Neural crest cell (in vitro differentiated cells): ENCODE results near the gene HAUS1. TPM values are rescaled to one million over a fixed set of nuclear protein-coding genes. Genes with fewer than 3 reads are reported as not detected.

Experiments
- DNase-seq: peaks from one replicate; pipeline ENCODE4 v3.0.0; 2021; ENCODE audit warnings: low read depth, mixed read lengths, low spot score
- H3K27ac Mint-ChIP-seq: one replicate; pipeline ENCODE4 v1.8.0; 2021; ENCODE audit warnings: mild to moderate bottlenecking, mixed read lengths; ENCODE audit not compliant: unreplicated experiment
- H3K27me3 Mint-ChIP-seq: 2 replicates; pipeline ENCODE4 v1.8.0; 2021; ENCODE audit warnings: low read depth, mild to moderate bottlenecking, mixed read lengths
- H3K36me3 Mint-ChIP-seq: 2 replicates; pipeline ENCODE4 v1.8.0; 2021; ENCODE audit warnings: low read depth, mild to moderate bottlenecking, mixed read lengths
- H3K4me1 Mint-ChIP-seq: 2 replicates; pipeline ENCODE4 v1.8.0; 2021; ENCODE audit warnings: mixed read lengths
- H3K4me3 Mint-ChIP-seq: one replicate; pipeline ENCODE4 v1.8.0; 2021; ENCODE audit warnings: mild to moderate bottlenecking, mixed read lengths
- H3K9me3 Mint-ChIP-seq: 2 replicates; pipeline ENCODE4 v1.8.0; 2021; ENCODE audit warnings: mixed read lengths
- total RNA-seq: library from RNA; stranded (reverse); gene quantifications from 2 replicates; pipeline ENCODE4 v1.2.1, GENCODE V29; 2021
- TF ChIP-seq, protein P1 (sequence below): fragments of 200-600 bp; sonication (generic); conservative IDR thresholded peaks from 2 replicates; pipeline ENCODE4 v1.5.0; 2021; ENCODE audit warnings: antibody characterized with exemption, mild to moderate bottlenecking

HAUS1 gene
- total RNA-seq, 1 donor from 2014 or later = 94.9 TPM

DNA sequence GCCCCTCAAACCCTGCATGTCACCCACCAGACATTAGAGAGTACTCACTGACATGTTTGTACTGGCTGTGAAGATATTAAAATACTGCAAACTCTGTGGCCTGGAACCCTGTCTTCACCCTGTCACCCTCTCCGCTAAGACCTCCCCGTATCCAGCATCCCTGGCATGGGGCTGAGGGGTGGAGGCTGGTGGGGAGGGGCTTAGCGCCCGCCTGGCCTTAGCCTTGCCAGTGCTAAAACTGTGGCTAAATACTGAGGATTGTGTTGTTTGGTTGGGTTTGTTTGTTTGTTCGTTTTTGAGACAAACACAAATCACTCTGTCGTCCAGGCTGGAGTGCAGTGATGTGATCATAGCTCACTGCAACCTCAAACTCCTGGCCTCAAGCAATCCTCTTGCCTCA is 34.0 kb upstream of the HAUS1 start:
- H3K4me3 Mint-ChIP-seq = peak overlapping the region; percentile 66
- H3K27ac Mint-ChIP-seq = no peak overlapping the region
- TF ChIP-seq, protein P1, sequence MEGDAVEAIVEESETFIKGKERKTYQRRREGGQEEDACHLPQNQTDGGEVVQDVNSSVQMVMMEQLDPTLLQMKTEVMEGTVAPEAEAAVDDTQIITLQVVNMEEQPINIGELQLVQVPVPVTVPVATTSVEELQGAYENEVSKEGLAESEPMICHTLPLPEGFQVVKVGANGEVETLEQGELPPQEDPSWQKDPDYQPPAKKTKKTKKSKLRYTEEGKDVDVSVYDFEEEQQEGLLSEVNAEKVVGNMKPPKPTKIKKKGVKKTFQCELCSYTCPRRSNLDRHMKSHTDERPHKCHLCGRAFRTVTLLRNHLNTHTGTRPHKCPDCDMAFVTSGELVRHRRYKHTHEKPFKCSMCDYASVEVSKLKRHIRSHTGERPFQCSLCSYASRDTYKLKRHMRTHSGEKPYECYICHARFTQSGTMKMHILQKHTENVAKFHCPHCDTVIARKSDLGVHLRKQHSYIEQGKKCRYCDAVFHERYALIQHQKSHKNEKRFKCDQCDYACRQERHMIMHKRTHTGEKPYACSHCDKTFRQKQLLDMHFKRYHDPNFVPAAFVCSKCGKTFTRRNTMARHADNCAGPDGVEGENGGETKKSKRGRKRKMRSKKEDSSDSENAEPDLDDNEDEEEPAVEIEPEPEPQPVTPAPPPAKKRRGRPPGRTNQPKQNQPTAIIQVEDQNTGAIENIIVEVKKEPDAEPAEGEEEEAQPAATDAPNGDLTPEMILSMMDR = no peak
- DNase-seq = no peak
- no peaks in the 10 kb centered on the region for H3K9me3 Mint-ChIP-seq
- no peaks in the 10 kb centered on the region for H3K36me3 Mint-ChIP-seq
- H3K27me3 Mint-ChIP-seq = peaks cover 10% of the 10 kb centered on the region
- peaks cover 7% of the 10 kb centered on the region for H3K4me1 Mint-ChIP-seq

DNA sequence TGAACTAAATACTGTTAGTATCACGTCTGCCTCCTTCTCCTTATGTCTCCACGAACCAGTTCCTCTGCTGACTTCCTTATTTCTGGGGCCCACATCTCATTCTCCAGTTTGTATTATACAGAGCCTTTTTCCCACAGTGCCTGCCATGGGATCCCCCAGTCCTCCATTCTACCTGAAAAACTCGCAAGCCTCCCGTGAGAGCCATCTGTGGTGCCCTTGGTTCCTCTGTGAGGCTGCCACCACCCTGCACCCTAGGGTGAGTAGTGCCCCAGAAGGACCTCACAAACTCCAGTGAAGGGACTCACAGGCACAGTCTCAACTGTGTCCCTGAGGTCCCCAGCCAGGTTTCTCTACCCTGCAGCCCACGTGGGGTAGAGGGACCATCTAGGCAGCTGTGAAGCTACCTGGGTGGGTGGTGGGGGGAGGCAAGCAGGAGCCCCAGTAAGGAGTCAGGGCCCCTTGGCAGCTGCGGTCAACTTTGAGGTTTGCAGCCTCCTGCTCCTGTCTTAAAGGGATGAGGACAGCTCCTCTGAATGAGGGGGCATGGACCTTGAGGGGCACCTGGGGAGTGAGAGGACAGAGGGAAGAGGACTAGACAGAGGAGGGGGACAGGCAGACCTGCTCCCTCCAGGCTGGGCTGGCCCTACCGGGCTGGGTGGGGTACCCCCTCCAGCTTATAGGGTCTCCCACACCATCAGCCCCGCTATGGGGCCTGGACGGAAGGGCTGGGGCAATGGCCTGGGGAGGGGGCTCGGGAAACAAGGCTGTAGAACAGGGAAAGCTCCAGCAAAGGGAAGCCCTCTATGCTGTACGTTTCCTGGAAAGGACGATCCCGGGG is 33.2 kb upstream of the HAUS1 start:
- H3K27me3 Mint-ChIP-seq = peaks cover 10% of the 10 kb centered on the region
- no peak for DNase-seq
- no peaks in the 10 kb centered on the region for H3K36me3 Mint-ChIP-seq
- TF ChIP-seq, protein P1 = no peak
- peak overlapping the region; percentile 80 for H3K4me3 Mint-ChIP-seq
- no peak overlapping the region for H3K27ac Mint-ChIP-seq
- peaks cover 7% of the 10 kb centered on the region for H3K4me1 Mint-ChIP-seq
- H3K9me3 Mint-ChIP-seq = no peaks in the 10 kb centered on the region

DNA sequence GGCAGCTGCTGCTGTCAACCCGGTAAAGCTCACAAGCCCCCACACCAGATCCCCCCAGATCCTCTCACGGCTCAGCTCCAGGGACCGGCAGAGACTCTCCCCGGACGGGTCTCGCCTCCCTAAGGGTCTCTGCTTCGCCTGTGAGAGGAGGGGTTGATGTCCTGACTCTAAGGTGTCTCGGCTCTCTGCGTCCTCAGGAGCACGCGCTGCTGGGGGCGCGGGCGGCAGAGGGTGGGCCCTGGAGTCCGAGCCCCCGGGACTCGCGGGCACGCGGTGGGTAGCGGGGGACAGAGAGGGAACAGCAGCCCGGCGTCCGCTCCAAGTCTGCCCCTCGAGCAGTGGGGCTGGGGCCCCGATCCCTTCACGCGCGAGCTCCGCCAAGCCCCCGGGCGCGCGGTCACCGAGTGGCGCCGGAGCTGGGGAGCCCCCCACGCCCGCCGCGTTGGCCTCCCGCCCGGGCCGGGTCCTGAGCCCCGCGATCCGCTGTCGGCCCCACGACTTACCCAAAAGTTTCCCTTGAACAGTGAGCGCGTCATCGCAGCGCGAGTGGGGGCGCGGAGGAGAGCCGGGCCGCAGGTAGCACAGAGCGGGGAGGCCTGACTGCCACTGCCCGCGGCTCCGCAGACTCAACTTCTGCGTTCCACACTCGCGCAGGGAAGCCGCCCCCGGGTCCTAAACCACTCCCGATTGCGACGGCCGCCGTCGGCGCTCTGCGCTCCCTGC is 32.4 kb upstream of the HAUS1 start, which contains the start of gene PSTPIP2:
TSS of gene PSTPIP2 (minus strand) at position 608 of the 723 bp plus-strand sequence. CDS start at position 536, 72 bp downstream.
- TF ChIP-seq, protein P1 = no peak
- no peaks in the 10 kb centered on the region for H3K9me3 Mint-ChIP-seq
- peak within 1 kb of the TSS; percentile 84 for H3K4me3 Mint-ChIP-seq
- peak; percentile 62 for DNase-seq
- H3K27me3 Mint-ChIP-seq = peaks cover 10% of the 10 kb centered on the region
- H3K27ac Mint-ChIP-seq = no peak within 1 kb of the TSS
- no peaks in the 10 kb centered on the region for H3K36me3 Mint-ChIP-seq
- H3K4me1 Mint-ChIP-seq = peaks cover 7% of the 10 kb centered on the region

DNA sequence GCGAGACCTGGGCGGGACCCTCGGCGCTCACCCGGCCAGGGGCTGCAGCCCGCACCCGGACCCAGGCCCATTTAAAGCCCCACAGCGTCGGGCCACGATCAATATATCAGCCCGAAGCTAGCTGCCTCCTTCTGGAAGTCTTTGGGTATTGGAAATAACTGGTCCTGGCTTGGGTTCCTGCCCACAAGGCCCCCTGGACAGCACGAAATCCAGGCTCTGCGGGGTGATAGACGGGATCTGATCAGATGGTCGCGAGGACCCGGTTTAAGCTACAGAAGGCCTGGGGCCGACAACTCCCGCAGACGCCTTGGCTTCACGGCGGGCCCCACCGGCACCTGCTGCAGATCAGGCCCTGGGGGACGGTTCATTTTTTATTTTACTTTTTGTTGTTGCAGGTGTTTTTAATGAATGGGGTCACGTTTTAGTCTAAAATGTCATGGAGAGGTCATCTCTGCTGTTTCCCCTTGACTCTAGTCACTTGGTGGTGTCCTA is 31.8 kb upstream of the HAUS1 start:
- H3K27ac Mint-ChIP-seq = no peak overlapping the region

DNA sequence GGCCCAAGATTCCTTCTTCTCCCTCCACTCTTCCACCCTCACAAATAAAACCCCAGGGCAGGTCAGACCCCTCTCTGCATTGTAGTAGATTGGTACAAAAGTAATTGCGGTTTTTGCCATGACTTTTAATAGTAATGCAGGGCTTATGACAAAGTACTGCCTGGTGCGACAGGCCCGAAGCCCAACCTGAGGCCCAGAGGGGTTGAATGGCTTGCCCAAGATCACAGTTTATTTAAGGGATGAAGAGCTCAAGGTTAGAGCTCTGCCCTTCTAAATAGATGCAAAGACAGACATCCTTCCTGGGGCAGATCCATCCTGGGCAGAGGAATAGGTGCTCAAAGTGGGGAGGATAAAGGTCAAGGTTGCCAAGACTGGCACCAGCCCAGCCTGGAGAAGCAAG is 31.2 kb upstream of the HAUS1 start:
- Mint-ChIP-seq H3K27me3 (peaks cover 10% of the 10 kb centered on the region), H3K27ac (no peak overlapping the region), H3K9me3 (no peaks in the 10 kb centered on the region), H3K36me3 (peaks cover 4% of the 10 kb centered on the region), H3K4me3 (peak overlapping the region; percentile 78), H3K4me1 (peaks cover 7% of the 10 kb centered on the region)
- DNase-seq = no peak
- TF ChIP-seq, protein P1 = no peak

More for the DNA sequence above, 31.8 kb upstream of the HAUS1 start:
- H3K27me3 Mint-ChIP-seq = peaks cover 10% of the 10 kb centered on the region
- TF ChIP-seq, protein P1 = peak; percentile 32
- H3K36me3 Mint-ChIP-seq = peaks cover 3% of the 10 kb centered on the region
- no peaks in the 10 kb centered on the region for H3K9me3 Mint-ChIP-seq
- peak overlapping the region; percentile 78 for H3K4me3 Mint-ChIP-seq
- DNase-seq = peak; percentile 16
- peaks cover 7% of the 10 kb centered on the region for H3K4me1 Mint-ChIP-seq
